ENCODE results near the gene PAF1. TPM values are rescaled to one million over a fixed set of nuclear protein-coding genes. Genes with fewer than 3 reads are reported as not detected.

Gene PAF1
- total RNA-seq, 1 donor from 2014 or later = 15.6 TPM

- DNase-seq (ENCODE audit: low spot score) = no peak
- TF ChIP-seq EZH2phosphoT487 (IDR thresholded peaks at IDR 0.05) = no peak
- TF ChIP-seq EZH2 (IDR thresholded peaks at IDR 0.05) = no peak
- no peak for TF ChIP-seq CTCF (IDR thresholded peaks at IDR 0.05)
- Histone ChIP-seq H3K27ac (no peak overlapping the region), H3F3A (ENCODE audit: low read depth) (no peaks in the 10 kb centered on the region), H3K9ac (no peak overlapping the region), H3K79me2 (ENCODE audit: low read depth) (no peaks in the 10 kb centered on the region), H3K36me3 (no peaks in the 10 kb centered on the region), H3K4me1 (no peaks in the 10 kb centered on the region), H3K4me2 (no peak overlapping the region), H3K9me3 (ENCODE audit: low read depth) (no peaks in the 10 kb centered on the region), H3K4me3 (no peak overlapping the region), H3K27me3 (no peaks in the 10 kb centered on the region), H2AFZ (replicated peaks) (no peak overlapping the region), H4K20me1 (ENCODE audit: low read depth) (peaks cover 22% of the 10 kb centered on the region)
- Mint-ChIP-seq H3K36me3 (peaks cover 38% of the 10 kb centered on the region), H3K27me3 (ENCODE audit: insufficient read depth, low read depth) (no peaks in the 10 kb centered on the region), H3K27ac (no peak overlapping the region), H3K9me3 (no peaks in the 10 kb centered on the region), H3K4me1 (no peaks in the 10 kb centered on the region), H3K4me3 (no peak overlapping the region)
Measured at GRCh38 chr19:39372047-39372802, 18.7 kb downstream of the PAF1 start.

- Histone ChIP-seq H4K20me1 (ENCODE audit: low read depth) (peaks cover 30% of the 10 kb centered on the region), H3K79me2 (ENCODE audit: low read depth) (no peaks in the 10 kb centered on the region), H3K27ac (no peak overlapping the region), H3K9ac (no peak overlapping the region), H3K9me3 (ENCODE audit: low read depth) (no peaks in the 10 kb centered on the region), H2AFZ (replicated peaks) (no peak overlapping the region), H3K36me3 (no peaks in the 10 kb centered on the region), H3K4me1 (no peaks in the 10 kb centered on the region), H3K27me3 (no peaks in the 10 kb centered on the region), H3K4me2 (no peak overlapping the region), H3F3A (ENCODE audit: low read depth) (no peaks in the 10 kb centered on the region), H3K4me3 (no peak overlapping the region)
- TF ChIP-seq EZH2 (IDR thresholded peaks at IDR 0.05) (no peak), EZH2phosphoT487 (IDR thresholded peaks at IDR 0.05) (no peak), CTCF (IDR thresholded peaks at IDR 0.05) (no peak)
- H3K4me3 Mint-ChIP-seq = no peak overlapping the region
- peaks cover 32% of the 10 kb centered on the region for H3K36me3 Mint-ChIP-seq
- no peak for DNase-seq (ENCODE audit: low spot score)
- no peak overlapping the region for H3K27ac Mint-ChIP-seq
- no peaks in the 10 kb centered on the region for H3K27me3 Mint-ChIP-seq (ENCODE audit: insufficient read depth, low read depth)
- no peaks in the 10 kb centered on the region for H3K9me3 Mint-ChIP-seq
- H3K4me1 Mint-ChIP-seq = no peaks in the 10 kb centered on the region
Measured at GRCh38 chr19:39370735-39371134, 20.2 kb downstream of the PAF1 start.

- H3K9ac ChIP-seq = no peak overlapping the region
- no peak for TF ChIP-seq EZH2phosphoT487 (IDR thresholded peaks at IDR 0.05)
- TF ChIP-seq EZH2 (IDR thresholded peaks at IDR 0.05) = no peak
- TF ChIP-seq CTCF (IDR thresholded peaks at IDR 0.05) = no peak
- no peak overlapping the region for H3K4me2 ChIP-seq
- H3K9me3 ChIP-seq (ENCODE audit: low read depth) = no peaks in the 10 kb centered on the region
- no peaks in the 10 kb centered on the region for H3K27me3 Mint-ChIP-seq (ENCODE audit: insufficient read depth, low read depth)
- H3K79me2 ChIP-seq (ENCODE audit: low read depth) = no peaks in the 10 kb centered on the region
- no peaks in the 10 kb centered on the region for H3F3A ChIP-seq (ENCODE audit: low read depth)
- H3K4me3 ChIP-seq = no peak overlapping the region
- H3K27ac ChIP-seq = no peak overlapping the region
- H3K4me1 Mint-ChIP-seq = no peaks in the 10 kb centered on the region
- no peak for DNase-seq (ENCODE audit: low spot score)
- H3K36me3 Mint-ChIP-seq = peaks cover 32% of the 10 kb centered on the region
- H3K4me3 Mint-ChIP-seq = no peak overlapping the region
- H3K27ac Mint-ChIP-seq = no peak overlapping the region
- no peaks in the 10 kb centered on the region for H3K9me3 Mint-ChIP-seq
- peaks cover 31% of the 10 kb centered on the region for H4K20me1 ChIP-seq (ENCODE audit: low read depth)
- H2AFZ ChIP-seq (replicated peaks) = no peak overlapping the region
- H3K27me3 ChIP-seq = no peaks in the 10 kb centered on the region
- H3K4me1 ChIP-seq = no peaks in the 10 kb centered on the region
- H3K36me3 ChIP-seq = no peaks in the 10 kb centered on the region
Measured at GRCh38 chr19:39369200-39369599, 21.7 kb downstream of the PAF1 start.

All from neural progenitor cell (in vitro differentiated cells).